B cell (primary cell): ENCODE results near the gene DYDC1. TPM values are rescaled to one million over a fixed set of nuclear protein-coding genes. Genes with fewer than 3 reads are reported as not detected.

Source experiments
- ATAC-seq: fragments of 200-7000 bp; cut with Tn5 transposase; one replicate; pipeline ENCODE4 v1.10.0; 2021; ENCODE audit warnings: low read depth, mild to moderate bottlenecking, moderate number of reproducible peaks, moderate library complexity
- CTCF ChIA-PET: fragments of 350-600 bp; sonication (Branson Sonifier 250); formaldehyde crosslinking; loops from one replicate; lab custom pipeline; 2021; ENCODE audit warnings: antibody characterized with exemption, inconsistent platforms; lab: Charles Lee
- POLR2A ChIA-PET: fragments of 350-600 bp; sonication (Branson Sonifier 250); formaldehyde crosslinking; loops from one replicate; lab custom pipeline; 2021; ENCODE audit warnings: antibody characterized with exemption; lab: Charles Lee
- DNase-seq: peaks from one replicate; pipeline ENCODE4 v3.0.0; 2013
- H2AFZ ChIP-seq: 2 replicates; pipeline ENCODE4 v1.6.1; 2012; ENCODE audit warnings: mild to moderate bottlenecking, low read depth, low read length; ENCODE audit not compliant: insufficient read depth, poor library complexity, severe bottlenecking
- H3K27ac ChIP-seq, 2 donors: 1 replicate in 1 of 2; 2 replicates in 1 of 2; pipeline ENCODE4 v1.5.1; 2012 to 2013; ENCODE audit warnings: low read length in 2 of 2, mild to moderate bottlenecking in 2 of 2, moderate library complexity in 1 of 2
- H3K27me3 ChIP-seq, 4 experiments: fragments of 200-600 bp in 1 of 4; sonication (generic) in 1 of 4; replicated peaks in 1 of 4; 1 replicate in 2 of 4; 2 replicates in 2 of 4; pipeline versions ENCODE4 v1.6.1 to v1.7.0; 2013 to 2016; ENCODE audit warnings: low read length in 3 of 4, mild to moderate bottlenecking in 2 of 4, mixed read lengths in 1 of 4, moderate library complexity in 1 of 4; ENCODE audit not compliant: insufficient read depth in 4 of 4, control insufficient read depth in 3 of 4; ENCODE audit errors: control extremely low read depth in 1 of 4
- H3K36me3 ChIP-seq, 2 experiments: replicated peaks in 1 of 2; 1 replicate in 1 of 2; 2 replicates in 1 of 2; pipeline versions ENCODE4 v1.6.1 to v1.7.1; 2013; ENCODE audit warnings: low read length in 1 of 2; ENCODE audit not compliant: insufficient read depth in 2 of 2, control insufficient read depth in 1 of 2; ENCODE audit errors: control extremely low read depth in 1 of 2, extremely low read depth in 1 of 2
- H3K4me1 ChIP-seq, 2 donors: fragments of 200-600 bp in 1 of 2; sonication (generic) in 1 of 2; 1 replicate in 1 of 2; 2 replicates in 1 of 2; pipeline versions ENCODE4 v1.5.1 to v1.6.1; 2013 to 2017; ENCODE audit warnings: low read length in 2 of 2; ENCODE audit not compliant: control insufficient read depth in 2 of 2, insufficient read depth in 2 of 2
- H3K4me2 ChIP-seq: replicated peaks from 2 replicates; pipeline ENCODE3; 2012; ENCODE audit warnings: mild to moderate bottlenecking, low read depth, low read length; ENCODE audit not compliant: poor library complexity, severe bottlenecking
- H3K4me3 ChIP-seq, 5 experiments: fragments of 200-600 bp in 1 of 5; sonication (generic) in 1 of 5; 1 replicate in 3 of 5; 2 replicates in 2 of 5; pipeline versions ENCODE4 v1.5.1 to v1.7.0; 2011 to 2016; ENCODE audit warnings: low read length in 4 of 5, mild to moderate bottlenecking in 4 of 5, low read depth in 2 of 5, control low read depth in 1 of 5, moderate library complexity in 1 of 5; ENCODE audit not compliant: insufficient read depth in 1 of 5; ENCODE audit errors: control extremely low read depth in 1 of 5, extremely low read depth in 1 of 5
- H3K79me2 ChIP-seq: fragments of 200-600 bp; sonication (generic); one replicate; pipeline ENCODE4 v1.6.0; 2016; ENCODE audit warnings: low read length; ENCODE audit not compliant: control insufficient read depth, insufficient read depth
- H3K9ac ChIP-seq: fragments of 200-600 bp; sonication (generic); 2 replicates; pipeline ENCODE4 v1.6.1; 2017; ENCODE audit warnings: mild to moderate bottlenecking, low read length, moderate library complexity
- H3K9me3 ChIP-seq, 3 donors: one replicate each; pipeline versions ENCODE4 v1.6.1 to v1.7.1; 2013; ENCODE audit warnings: low read length in 2 of 3; ENCODE audit not compliant: control insufficient read depth in 2 of 3, insufficient read depth in 1 of 3; ENCODE audit errors: control extremely low read depth in 1 of 3
- H4K20me1 ChIP-seq: 2 replicates; pipeline ENCODE4 v1.6.0; 2012; ENCODE audit warnings: mild to moderate bottlenecking, low read length; ENCODE audit not compliant: insufficient read depth, control insufficient read depth, poor library complexity, severe bottlenecking
- H3K27ac Mint-ChIP-seq: one replicate; pipeline ENCODE4 v1.8.0; 2021; ENCODE audit warnings: mixed read lengths
- H3K27me3 Mint-ChIP-seq: one replicate; pipeline ENCODE4 v1.8.0; 2021; ENCODE audit warnings: mixed read lengths
- H3K4me1 Mint-ChIP-seq: one replicate; pipeline ENCODE4 v1.8.0; 2021; ENCODE audit warnings: mixed read lengths
- H3K4me3 Mint-ChIP-seq: one replicate; pipeline ENCODE4 v1.8.0; 2021; ENCODE audit warnings: mixed read lengths
- H3K9me3 Mint-ChIP-seq: one replicate; pipeline ENCODE4 v1.8.0; 2022; ENCODE audit warnings: mixed read lengths; ENCODE audit not compliant: insufficient read depth
- CTCF ChIP-seq: fragments of 200-600 bp; IDR thresholded peaks from one replicate; pipeline ENCODE4 v1.8.0; 2022; ENCODE audit warnings: antibody characterized with exemption, mild to moderate bottlenecking
- EZH2 ChIP-seq: IDR thresholded peaks from 2 replicates; pipeline ENCODE4 v1.6.1; 2012; ENCODE audit warnings: borderline replicate concordance, low read depth, mild to moderate bottlenecking, moderate library complexity, low read length; ENCODE audit not compliant: insufficient read depth, poor library complexity, severe bottlenecking
- WGBS: methylation state at CpG from one replicate; pipeline ENCODE4 v1.1.5; 2013; ENCODE audit warnings: missing lambda C conversion rate; ENCODE audit not compliant: insufficient coverage; 5-methylcytosine and 5-hydroxymethylcytosine counted together
- intact Hi-C: fragments of 100-400 bp; cut with micrococcal nuclease; formaldehyde crosslinking; loops from one replicate; pipeline ENCODE4 v1.10.0; 2022
- polyA plus RNA-seq: library from polyadenylated mRNA; depleted of rRNA; stranded (reverse); fragments of >200 nt; gene quantifications from 2 replicates; pipeline ENCODE4 v1.2.3, GENCODE V29; 2012
- total RNA-seq, 2 donors: library from RNA; stranded (reverse); fragments of 120-200 nt in 1 of 2; gene quantifications; 1 replicate in 1 of 2; 2 replicates in 1 of 2; pipeline versions ENCODE4 v1.2.3 to v1.2.4, GENCODE V29; 2013 to 2022

Gene DYDC1
- total and polyA plus RNA-seq, 2 donors (not counting 1 experiment from before 2014, with no cell fraction given) = not detected

- ATAC-seq (no peak), DNase-seq (no peak)
- Mint-ChIP-seq H3K27ac (no peak overlapping the region), H3K27me3 (peaks cover 34% of the 10 kb centered on the region), H3K4me1 (no peaks in the 10 kb centered on the region), H3K4me3 (no peak overlapping the region), H3K9me3 (no peaks in the 10 kb centered on the region)
- Histone ChIP-seq H3K9me3 (no peaks in the 10 kb centered on the region), H3K27ac (no peak overlapping the region), H3K4me2 (no peak overlapping the region), H3K4me3 (no peak overlapping the region), H3K4me1 (no peaks in the 10 kb centered on the region), H3K9ac (no peak overlapping the region), H3K36me3 (no peaks in the 10 kb centered on the region), H4K20me1 (no peaks in the 10 kb centered on the region), H2AFZ (no peak overlapping the region), H3K79me2 (no peaks in the 10 kb centered on the region), H3K27me3 (peaks cover 0 to 6% (median 0%) of the 10 kb centered on the region in 4 experiments)
- WGBS = 80% methylated on average over 1 of the region's 5 CpGs
- TF ChIP-seq CTCF (no peak), EZH2 (no peak)
- intact Hi-C loops = no loop called here
- ChIA-PET CTCF (interaction anchor here (0.5 kb wide), 1 partner anchor 188 kb away, joined by 5 read pairs; no protein-coding TSS in a partner anchor), POLR2A (no interaction called here)
These were observed 67.7 kb downstream of the DYDC1 start for GRCh38 chr10:80288849-80289248.

Other genes starting within 250 kb of the DYDC1 start
- gene PLAC9, start 224.0 kb downstream of the DYDC1 start, total RNA-seq = not detected in 2 replicates
- not detected in 2 replicates for gene PLAC9, start 224.0 kb downstream of the DYDC1 start, polyA plus RNA-seq
- gene ANXA11, start 151.2 kb downstream of the DYDC1 start, total RNA-seq = 156 and 177 TPM in 2 replicates
- 78.1 and 88.3 TPM in 2 replicates for gene ANXA11, start 151.2 kb downstream of the DYDC1 start, polyA plus RNA-seq
- gene MAT1A, start 67.1 kb downstream of the DYDC1 start, total RNA-seq = not detected in 2 replicates
- not detected in 2 replicates for gene MAT1A, start 67.1 kb downstream of the DYDC1 start, polyA plus RNA-seq
- gene DYDC2, start within 50 bp of the DYDC1 start, total RNA-seq = not detected in 2 replicates
- not detected in 2 replicates for gene DYDC2, start within 50 bp of the DYDC1 start, polyA plus RNA-seq
- gene PRXL2A, start 51.8 kb upstream of the DYDC1 start, total RNA-seq = 9.4 and 11.2 TPM in 2 replicates
- 2.8 and 2.9 TPM in 2 replicates for gene PRXL2A, start 51.8 kb upstream of the DYDC1 start, polyA plus RNA-seq
- gene TSPAN14, start 97.6 kb upstream of the DYDC1 start, total RNA-seq = 54.9 and 55.3 TPM in 2 replicates
- 25.0 and 27.8 TPM in 2 replicates for gene TSPAN14, start 97.6 kb upstream of the DYDC1 start, polyA plus RNA-seq
- 0.12 and 0.22 TPM in 2 replicates for gene SH2D4B, start 181.1 kb upstream of the DYDC1 start, total RNA-seq
- gene SH2D4B, start 181.1 kb upstream of the DYDC1 start, polyA plus RNA-seq = 0.06 and 0.09 TPM in 2 replicates